ENCODE data around the gene DST.
A peak's percentile ranks its signal among the peaks of the same experiment; 100 is the strongest.
"Not testable (repeated sequence)": the region's sequence is repeated elsewhere in the genome, so short reads cannot be mapped to it uniquely, and the experiment has no call there.

Gene DST

DNA sequence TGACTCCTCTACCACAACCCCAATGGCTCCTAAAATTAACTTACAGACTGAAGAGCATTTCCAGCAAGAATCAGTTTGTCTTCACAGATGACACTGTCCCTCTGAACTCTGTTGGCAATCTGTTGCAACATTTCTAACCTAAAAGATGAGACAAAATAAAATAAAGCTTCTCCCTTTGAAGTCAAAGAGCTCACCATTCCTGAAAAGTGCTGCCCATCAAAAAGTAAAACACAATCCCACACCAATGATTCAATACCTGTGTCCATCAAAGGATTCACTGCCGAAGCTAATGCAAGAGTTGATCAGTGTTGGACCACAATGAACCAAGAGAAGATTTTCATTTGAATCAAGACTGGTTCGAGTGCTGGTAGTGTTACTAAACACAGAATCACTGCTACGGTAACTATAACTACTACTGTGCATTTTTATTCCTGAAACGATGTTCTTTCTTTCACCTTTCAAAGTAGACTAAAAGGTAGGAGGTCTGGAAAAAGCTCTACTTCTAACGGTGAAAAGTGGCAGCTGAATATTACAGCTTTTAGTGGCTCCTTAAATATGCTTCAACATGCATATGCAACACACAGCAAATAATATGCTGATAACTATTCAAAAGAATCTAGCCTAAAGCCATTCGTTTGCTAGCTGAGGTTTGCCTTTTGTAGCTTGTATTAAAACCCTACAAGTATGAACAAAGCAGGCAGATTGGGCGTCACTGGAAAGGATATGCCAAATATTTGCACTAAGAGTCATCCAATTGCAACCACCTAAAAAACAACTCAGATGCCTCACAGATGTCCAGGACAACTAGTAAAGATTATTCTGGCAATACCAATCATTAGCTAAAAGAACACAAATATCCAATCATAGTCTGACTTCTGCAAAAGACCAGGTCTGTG lies at the start of gene DST:
DST (minus strand) TSS at position 524 of the 896 bp plus-strand sequence.
- peak; percentile 19 for DNase-seq

DNA sequence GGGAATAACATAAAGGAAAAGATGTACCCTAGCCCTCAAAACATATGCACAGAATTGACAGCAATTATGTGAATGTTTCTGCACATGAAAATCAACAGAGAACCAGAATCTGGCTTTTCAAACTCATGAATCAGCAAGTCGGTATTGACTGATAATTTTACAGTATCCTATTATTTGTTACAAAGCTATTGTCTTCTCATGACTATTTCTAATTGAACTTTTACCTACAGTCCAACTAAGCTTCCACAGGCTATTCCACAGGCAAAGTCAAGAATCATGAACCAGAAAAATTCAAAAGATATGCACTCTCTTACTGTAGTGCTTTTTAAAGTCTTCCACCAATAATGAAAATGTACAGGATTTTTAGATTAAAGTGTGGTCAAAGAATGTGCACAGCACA lies 49.1 kb upstream of the DST start:
- DNase-seq: no peak

DNA sequence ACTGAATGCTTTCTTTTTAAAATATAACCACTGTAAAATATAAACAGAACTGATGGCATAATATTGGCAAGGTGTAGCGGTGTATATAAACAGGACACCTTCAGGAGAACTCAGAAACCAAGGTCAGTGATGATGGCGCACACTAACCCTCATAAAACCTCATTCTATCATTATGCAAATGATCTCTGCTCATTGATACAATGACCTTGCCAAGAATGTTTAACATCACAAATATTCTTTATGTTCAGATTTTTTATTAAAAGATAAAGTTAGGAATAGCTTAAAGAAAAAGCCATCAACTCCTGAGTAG lies 48.6 kb upstream of the DST start:
- no peak for DNase-seq

DNA sequence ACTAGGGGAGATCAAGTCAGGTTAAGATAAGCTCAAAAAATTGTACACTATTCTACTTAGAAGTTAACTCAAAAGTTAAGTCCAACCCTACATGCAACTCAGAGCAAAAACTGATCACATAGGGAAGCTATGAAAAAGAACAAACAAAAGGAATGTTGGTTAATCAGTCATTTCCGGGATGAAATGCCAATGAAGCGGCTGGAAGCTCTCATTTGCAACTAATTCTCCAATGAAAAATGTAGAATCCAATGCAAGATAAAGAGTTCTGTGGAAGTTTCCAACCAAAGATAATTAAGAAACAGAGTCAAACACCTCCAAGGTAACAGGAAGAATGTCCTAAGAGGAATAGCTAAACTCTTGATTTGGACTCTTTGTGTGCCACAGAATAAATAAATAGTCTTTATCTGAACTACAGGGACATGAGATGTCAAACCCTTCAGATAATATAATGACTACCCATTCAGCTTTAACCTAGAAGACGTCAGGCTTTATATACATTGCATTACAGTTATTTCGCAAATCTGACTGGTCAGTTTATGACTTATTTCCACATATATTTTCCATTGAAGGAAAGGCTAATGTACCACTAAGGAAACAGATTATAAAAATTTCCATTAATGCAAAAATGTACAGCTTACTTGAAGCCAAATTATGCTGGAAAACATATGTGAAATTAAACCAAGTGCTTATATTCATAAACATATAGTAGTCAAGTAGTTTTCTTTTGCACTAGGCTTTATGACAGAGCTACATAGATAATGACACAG lies 48.0 kb upstream of the DST start:
- DNase-seq: peak; percentile 57

DNA sequence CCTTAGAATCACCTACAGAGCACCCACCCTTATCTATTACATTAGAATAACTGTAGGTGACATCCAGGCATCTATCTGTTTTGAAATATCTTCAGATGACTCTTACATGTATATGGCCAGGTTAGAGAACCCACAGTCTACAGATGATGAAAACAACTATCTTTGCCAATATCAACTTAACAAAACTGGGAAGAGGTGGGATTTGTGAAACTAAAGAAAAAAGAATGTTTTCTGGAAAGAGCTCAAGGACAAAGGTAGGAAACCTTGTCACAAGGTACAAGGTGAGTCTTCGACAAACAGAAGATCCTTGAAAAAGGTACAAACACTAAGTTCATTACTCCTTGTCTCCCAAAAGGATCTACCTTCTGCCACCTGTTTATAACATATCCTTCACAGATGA lies 47.0 kb upstream of the DST start:
- DNase-seq: no peak

DNA sequence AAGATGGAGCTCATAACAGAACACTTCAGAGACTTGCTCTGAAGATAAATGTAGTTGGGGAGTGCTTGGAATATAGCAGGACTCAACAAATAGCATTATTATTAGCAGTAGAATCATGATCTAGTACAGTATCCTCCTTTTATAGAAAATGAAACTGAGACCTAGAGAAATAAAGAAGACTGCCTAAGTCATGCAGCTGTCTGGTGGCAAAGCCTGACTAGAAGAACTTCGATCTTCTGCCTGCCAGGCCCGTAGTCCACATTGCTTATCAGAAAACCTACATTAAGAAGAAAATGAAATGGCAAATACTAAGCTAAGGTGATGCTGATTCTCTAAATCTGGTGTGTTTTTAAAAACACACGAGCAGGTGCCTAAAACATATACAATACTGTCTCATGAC lies 46.4 kb upstream of the DST start:
- no peak for DNase-seq

DNA sequence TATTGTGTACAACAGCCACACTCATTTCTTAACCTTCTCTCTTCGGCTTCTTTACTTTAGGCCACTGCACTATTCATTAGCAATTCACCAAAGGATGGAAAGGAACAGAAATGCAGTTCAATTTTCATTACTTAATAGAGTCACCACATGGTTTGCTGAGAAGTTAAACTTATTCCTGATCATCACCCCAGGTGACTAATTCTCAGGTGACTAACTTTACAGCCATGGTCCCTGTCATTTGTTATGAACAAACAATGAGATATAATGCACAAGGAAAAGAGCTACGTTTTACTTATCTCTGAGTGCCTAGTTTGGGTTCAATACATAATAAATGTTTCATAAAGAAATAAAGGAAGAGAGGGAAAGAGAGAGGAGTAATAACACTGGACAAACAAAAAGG lies 45.8 kb upstream of the DST start:
- DNase-seq: no peak

DNA sequence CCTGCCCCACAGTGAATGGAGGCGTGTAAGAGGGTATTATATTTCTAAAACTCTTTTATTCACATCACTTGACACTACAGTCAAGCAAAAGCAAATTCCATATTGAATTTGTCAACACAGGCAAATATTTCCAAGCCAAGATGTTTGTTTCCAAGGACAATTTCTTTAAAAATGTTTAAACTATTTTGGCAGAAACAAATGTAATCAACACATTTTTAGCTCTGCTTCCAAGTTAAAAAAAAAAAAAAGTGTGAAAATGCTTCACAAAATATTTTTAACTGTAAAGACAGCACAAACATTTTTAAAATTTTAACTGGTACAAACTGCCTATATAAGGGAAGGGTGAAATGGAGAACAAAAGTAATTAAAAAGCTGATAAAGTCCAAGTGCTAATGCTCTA lies 44.9 kb upstream of the DST start:
- DNase-seq: no peak

DNA sequence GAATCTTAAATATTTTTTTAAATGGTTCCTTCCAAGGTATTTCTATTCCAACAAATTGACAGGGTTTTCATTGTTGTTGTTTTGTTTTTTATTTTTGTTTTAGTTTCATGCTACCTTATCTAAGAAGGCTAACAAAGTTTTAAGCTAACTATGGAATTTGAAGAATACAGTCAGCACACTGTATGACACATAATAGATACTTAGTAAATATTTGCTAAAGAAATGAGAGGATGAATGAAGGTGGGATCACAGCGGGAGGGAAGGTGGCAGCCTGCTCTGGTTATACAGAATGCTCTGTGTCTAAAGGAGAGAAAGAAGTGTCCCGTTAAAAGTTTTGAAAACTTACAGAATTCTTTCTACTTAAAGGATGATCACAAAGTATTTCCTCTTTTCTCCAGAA lies 43.7 kb upstream of the DST start:
- no peak for DNase-seq

DNA sequence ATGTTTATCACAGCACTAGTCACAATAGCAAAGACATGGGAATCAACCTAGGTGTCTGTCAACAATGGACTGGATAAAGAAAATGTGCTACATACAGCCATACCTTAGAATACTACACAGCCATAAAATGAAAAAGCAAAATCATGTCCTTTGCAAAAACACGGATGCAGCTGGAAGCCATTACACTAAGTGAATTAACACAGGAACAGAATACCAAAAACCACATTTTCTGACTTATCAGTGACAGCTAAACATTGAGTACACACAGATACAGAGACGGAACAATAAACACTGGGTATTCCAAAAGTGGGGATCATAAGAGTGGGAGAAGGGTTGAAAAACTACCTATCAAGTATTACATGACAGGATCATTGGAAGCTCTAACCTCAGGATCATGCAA lies 43.3 kb upstream of the DST start:
- no peak for DNase-seq

DNA sequence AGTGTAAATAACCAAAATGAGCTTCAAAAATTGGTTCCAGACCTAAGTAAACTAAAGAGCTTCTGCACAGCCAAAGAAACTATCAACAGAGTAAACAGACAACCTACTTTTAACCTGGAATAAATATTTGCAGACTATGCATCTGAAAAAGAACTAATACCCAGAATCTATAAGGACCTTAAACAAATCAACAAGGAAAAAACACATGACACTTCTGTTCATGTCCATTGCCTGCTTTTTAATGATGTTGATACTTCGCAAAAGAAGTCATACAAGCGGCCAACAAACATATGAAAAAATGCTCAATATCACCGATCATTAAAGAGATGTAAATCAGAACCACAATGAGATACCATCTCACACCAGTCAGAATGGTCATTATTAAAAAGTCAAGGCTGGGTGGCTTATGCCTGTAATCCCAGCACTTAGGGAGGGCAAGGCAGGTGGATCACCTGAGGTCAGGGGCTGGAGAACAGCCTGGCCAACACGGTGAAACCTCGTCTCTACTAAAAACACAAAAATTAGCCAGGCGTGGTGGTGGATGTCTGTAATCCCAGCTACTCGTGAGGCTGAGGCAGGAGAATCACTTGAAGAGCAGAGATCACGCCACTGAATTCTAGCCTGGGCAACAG lies 42.5 kb upstream of the DST start:
- no peak for DNase-seq

DNA sequence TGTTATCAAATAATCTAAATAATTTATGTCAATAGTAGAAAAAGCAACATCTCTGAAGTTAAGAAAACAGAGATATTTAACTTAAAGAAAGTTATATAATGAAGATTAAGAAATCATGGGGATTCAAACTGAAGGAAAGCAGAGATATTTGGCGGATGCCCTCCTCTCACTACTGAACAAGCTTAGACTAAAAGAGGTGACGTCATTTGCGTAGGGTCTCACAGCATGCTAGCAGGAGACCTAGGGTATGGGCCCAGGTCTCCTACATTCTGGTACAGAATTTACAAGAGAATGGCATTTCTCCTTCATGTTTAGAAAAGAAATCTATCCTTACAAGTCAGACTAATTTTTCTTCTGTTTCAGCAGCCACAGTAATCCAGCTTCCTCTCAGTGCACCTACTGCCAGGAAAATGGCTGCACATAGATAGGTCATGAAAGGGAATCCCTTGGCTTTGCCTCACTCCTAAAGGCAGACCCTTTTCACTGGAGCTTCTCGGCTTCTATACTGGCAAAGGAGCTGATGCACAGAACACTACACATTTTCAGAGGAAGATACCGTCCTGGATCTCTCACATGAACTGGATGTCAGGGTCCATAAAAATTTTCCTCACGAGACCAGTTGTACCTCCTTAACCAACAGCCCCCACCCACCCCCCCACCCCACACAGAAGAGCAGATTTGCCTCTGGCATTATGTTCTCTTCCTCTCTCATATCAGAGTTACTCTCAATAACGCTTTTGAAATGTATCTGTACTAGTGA lies 41.8 kb upstream of the DST start:
- DNase-seq: no peak

DNA sequence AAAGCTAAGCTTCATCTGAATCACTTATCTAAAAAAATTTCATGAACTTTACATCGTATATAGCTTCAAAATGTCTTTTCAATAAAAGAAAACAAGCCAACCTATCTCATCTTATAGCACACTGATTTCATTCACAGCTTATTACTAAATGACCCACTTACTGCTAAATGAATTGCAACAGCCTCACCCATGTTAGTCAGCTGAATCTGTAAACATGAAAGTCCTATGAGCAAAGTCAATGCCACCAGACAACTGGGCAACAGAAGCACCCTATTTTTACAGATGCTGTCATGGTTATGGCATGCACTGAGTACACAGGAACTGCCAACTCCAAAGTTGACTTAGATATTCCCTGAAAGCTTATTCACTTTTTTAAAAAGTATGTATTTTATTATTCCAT lies 41.2 kb upstream of the DST start:
- peak; percentile 87 for DNase-seq

DNA sequence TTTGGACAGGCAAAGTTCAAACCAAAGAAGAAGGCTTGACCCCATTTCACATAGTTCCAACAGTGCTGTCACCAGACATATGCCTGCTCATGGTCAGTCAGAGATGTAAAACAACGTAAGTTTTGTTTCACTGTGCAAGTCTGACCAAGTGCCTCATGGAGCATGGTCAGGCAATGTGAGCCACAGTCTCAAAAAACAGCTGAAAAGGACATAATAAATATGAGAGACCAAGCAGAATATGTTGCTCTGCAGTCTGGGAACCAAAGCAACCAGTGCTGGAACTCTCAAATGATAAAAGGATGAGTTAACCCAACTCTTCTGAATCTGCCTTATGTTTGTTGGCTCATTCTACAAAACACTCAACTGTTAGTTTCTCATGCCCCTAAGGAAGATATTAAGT lies 39.9 kb upstream of the DST start:
- DNase-seq: no peak

DNA sequence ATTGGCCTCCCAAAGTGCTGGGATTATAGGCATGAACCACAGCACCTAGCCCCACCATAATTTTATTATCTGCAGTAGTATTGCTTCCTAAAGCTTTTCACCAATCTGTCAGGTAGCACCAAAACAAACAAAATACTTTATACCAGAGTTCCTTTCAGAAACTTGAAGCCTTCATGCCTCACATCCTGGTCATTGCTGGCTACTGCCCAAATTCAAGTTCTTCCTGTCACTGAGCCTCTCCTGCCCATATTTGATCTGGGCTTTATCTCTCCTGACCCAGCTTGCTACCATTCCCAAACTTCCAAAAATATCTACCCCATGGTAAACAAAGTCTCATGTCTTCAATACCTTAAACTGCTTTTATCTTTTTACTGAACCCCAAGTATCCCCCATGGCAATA lies 34.9 kb upstream of the DST start:
- no peak for DNase-seq

DNA sequence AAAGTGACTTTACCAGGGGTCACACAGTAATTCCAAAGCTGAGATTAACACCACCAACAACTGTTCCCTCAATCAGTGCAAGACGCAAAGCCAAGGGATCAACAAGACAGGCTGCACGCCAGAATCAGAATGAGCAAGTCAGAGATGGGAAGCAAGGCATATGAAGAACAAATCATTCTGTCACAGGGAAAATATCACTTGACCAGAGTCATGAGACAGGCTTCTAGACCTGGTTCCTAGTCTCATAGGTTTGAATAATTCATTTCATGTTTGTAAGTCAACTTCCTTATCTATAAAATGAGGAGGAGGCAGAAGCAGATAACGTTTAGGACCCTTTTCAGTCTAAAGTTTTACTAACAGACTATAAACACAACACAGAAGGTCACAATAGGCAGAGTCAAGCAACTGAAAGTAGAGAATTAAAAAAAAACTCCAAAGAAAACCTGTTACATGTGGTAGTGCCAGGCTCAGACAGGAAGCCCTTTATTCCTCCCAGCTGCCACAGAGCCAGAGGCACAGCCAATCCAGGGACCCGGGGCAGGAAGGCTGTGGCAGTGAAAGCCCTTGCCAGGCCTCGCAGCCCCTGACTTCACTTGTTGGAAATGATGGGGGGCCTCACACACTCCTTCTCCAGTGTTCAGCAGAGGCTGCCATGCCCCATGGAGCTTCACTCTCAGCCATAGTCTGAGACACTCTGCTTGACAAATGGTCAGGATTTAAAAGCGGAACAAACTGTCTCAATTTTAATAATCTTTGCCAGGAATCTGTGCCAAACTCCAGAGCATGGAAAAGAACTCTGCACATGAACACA lies 29.2 kb upstream of the DST start:
- DNase-seq: no peak

DNA sequence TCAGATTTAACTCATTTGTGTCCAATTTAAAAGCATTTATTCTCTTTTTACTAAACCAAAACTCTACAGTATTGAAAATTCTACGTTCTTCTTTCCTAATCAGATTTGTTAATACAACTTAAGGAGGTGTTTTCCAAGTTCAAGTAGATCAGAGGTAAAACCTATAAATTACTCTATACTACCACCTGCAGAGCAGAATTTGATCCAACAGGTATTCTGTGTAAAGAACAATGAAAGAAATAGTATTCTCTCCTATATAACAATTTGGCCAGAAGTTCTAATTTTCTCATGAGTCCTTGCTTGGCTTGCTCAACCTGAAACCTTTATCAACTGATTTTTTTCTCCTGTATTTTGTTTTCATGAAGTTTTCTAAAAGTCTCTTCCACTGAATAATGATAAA lies 28.5 kb upstream of the DST start:
- no peak for DNase-seq

DNA sequence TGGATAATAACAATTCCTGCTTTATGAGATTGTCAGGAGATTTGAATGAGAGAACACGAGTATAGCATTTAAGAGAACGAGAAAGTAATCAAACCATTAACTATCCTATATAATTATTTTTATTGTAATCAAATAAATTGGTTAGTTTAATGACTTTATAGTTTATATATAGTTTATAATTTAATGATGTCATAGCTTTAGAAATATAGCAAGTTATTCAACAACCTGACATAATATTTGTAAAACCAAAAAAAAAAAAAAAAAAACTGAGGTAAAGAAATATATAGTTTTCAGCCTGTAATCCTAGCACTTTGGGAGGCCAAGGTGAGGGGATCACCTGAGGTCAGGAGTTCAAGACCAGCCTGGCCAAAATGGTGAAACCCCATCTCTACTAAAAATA lies 26.4 kb upstream of the DST start:
- no peak for DNase-seq

DNA sequence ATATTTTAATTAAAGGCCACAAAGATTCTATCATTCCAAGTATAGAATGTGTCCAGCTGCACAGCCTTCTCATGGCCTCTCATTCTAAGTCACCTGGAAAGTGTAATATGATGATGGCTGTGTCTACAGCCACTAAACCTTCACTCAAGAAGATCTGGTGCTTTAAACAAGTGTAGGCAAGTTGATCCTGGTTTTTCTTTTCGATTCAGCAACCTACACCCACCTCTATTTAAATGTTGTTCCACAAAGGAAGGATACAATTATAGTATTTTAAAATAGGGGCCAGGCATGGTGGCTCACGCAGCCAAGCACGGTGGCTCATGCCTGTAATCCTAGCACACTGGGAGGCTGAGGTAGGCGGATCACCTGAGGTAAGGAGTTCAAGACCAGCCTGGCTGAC lies 25.5 kb upstream of the DST start:
- DNase-seq: no peak

DNA sequence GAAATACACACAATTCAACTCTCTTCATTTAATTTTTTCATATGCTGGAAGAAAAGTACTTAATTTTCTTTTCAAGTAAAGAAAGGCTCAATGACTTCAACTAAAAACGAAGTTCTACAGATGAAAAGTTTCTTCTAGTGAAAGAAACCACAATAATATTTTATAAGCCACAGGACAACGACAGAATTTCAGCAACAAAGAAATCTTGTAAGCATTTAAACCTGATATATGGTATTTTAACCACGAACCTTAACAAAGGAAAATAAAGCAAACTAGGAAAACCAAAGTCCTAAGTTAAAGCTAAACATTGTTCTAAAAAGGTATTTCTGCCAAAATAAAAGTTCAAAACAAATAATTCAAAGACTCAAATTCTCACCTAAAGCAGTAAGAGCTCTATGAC lies 24.6 kb upstream of the DST start:
- no peak for DNase-seq

DNA sequence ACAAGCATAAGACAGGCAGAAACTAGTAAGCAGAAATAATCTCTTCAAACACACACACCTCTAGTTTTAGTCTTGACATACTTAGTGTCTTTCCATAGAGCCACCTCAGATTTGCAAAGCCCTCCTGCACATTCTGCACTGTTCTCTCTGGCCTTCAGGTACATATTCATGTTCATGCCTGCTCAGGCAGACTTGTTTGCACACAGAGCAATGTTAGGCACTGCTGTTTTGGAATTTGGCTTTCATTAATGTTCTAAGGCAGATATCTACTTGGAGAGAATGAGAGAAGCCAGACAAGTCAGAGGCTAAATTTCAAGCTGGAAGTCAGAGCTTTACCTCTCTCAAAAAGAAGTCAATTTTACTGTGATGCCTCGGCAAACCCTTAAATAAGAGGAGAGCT lies 21.3 kb upstream of the DST start:
- no peak for DNase-seq

DNA sequence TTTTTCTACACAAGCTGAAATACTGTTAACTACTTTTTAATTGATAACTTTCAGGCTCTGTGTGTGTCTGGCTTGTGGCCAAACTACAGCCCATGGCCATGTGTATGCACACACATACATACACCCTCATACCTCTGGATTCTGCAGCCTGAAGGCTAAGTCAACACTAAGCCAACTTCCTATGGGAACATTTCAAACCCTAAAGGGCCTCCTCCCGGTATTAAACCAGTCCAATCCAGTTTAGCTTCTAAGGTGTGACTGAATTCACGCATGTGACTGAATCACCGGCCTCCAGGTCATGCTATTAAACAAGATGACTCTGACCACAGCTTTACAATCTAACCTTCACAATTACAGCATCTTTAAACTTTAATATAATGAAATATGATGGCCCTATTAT lies 20.7 kb upstream of the DST start:
- DNase-seq: no peak

DNA sequence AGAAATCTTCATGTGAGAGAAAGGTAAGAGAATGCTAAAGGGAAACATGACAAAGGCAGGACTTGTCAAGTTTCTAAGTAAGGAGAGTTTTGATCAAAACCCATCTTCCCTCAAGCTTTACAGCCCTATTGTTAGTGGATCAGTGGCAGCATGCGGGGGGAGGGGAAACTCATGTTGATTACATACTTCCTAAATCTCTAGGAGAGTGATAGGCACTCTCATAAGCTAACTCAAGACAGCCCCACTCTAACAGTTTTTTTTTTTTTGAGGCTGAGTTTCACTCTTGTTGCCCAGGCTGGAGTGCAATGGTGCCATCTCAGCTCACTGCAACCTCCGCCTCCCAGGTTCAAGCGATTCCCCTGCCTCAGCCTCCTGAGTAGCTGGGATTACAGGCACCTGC lies 18.6 kb upstream of the DST start:
- not testable (repeated sequence) for DNase-seq
